Measurements from ENCODE around the gene TNFSF8. TPM values are rescaled to one million over a fixed set of nuclear protein-coding genes. Genes with fewer than 3 reads are reported as not detected.

Gene TNFSF8
- total and polyA plus RNA-seq, 4 experiments from 2014 or later: 43.2 to 108 (median 64.5) TPM

DNA sequence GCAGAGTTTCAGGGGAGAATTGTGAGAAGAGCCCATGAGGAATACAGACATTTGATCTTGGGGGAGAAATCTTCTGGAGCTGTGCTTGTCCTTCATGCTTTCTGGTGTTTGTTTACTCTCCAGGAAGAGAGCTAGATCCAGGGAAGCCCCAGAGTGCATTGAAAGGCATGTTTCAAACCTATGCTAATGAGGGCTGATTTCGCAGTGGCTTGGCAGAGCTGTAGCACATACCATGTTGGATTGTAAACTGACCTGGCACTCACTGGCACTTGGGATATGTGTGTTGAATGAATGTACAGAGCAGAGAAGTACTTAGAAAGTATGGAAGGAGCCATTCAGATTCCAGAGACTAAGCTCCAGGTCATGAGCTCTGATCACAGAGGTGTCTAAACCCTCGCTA, 30.9 kb downstream of the TNFSF8 start:
- peaks cover 100% of the 10 kb centered on the region for H3K4me1 ChIP-seq (ENCODE audit: insufficient read depth, low read length)
- DNase-seq: no peak
- peaks cover 16% of the 10 kb centered on the region for H3K36me3 ChIP-seq (ENCODE audit: insufficient read depth, low read length)
- H3K27me3 ChIP-seq (ENCODE audit: insufficient read depth, low read length): no peaks in the 10 kb centered on the region
- Mint-ChIP-seq H3K4me3 (no peak overlapping the region), H3K4me1 (peaks cover 0 to 57% (median 37%) of the 10 kb centered on the region in 4 donors), H3K9me3 (peaks cover 0 to 8% (median 1%) of the 10 kb centered on the region in 8 donors), H3K27me3 (no peaks in the 10 kb centered on the region), H3K27ac (no peak overlapping the region), H3K36me3 (peaks cover 0 to 41% of the 10 kb centered on the region in 2 donors)
- H3K9me3 ChIP-seq (ENCODE audit: control insufficient read depth in 1 of 2, low read length in 2 of 2): no peaks in the 10 kb centered on the region
- ChIA-PET POLR2A (ENCODE audit: partially characterized antibody) (interaction anchor here (0.6 to 4.7 kb wide), 37 partner anchors 8 to 514 kb away, joined by 3 to 95 read pairs (median 4); partner anchors contain the start of genes AKNA, ATP6V1G1, TMEM268 and TNFSF8), CTCF (ENCODE audit: partially characterized antibody) (interaction anchor here (0.7 to 4.7 kb wide), 22 partner anchors 7 to 494 kb away, joined by 3 to 46 read pairs (median 4); partner anchors contain the start of genes TEX48 and TNFSF8)
- peak overlapping the region; percentile 3 to 21 for H3K4me3 ChIP-seq (ENCODE audit: low read length in 2 of 2)
- no peak overlapping the region for H3K27ac ChIP-seq (ENCODE audit: low read depth, low read length)
- intact Hi-C loops (cut with micrococcal nuclease): loop anchor here (1.0 to 2.0 kb wide), 2 partner anchors 17 to 31 kb away; partner anchors contain the start of gene TNFSF8

DNA sequence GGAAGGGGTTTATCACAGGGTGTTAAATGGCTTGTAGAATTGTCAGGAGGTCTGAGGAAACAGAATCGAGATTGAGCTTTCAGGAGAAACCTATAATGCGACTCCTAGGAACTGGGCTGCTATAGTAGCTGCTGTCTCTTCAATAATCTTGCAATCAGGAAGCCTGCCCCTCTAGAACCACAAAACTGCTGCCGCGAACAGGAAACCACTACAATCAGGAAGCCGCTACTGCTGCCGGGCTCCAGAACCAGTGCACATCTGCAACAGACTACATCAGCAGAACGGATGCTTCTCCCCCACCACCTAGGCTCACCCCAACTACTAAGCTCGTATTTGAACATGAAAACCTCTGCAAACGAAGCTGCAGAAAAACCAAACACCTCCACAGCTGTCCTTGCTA, 31.6 kb downstream of the TNFSF8 start:
- intact Hi-C loops (cut with micrococcal nuclease): loop anchor here (1.0 to 2.0 kb wide), 2 partner anchors 16 to 32 kb away; partner anchors contain the start of gene TNFSF8
- H3K4me1 ChIP-seq (ENCODE audit: insufficient read depth, low read length): peaks cover 100% of the 10 kb centered on the region
- H3K36me3 ChIP-seq (ENCODE audit: insufficient read depth, low read length): peaks cover 9% of the 10 kb centered on the region
- ChIA-PET CTCF (ENCODE audit: partially characterized antibody) (interaction anchor here (0.7 to 4.7 kb wide), 23 partner anchors 8 to 493 kb away, joined by 3 to 46 read pairs (median 4); partner anchors contain the start of genes TEX48 and TNFSF8), POLR2A (ENCODE audit: partially characterized antibody) (interaction anchor here (0.6 to 4.7 kb wide), 45 partner anchors 8 to 513 kb away, joined by 3 to 95 read pairs (median 4); partner anchors contain the start of genes AKNA, ATP6V1G1, TMEM268 and TNFSF8)
- Mint-ChIP-seq H3K27ac (no peak overlapping the region), H3K4me3 (no peak overlapping the region), H3K27me3 (no peaks in the 10 kb centered on the region), H3K4me1 (peaks cover 0 to 57% (median 41%) of the 10 kb centered on the region in 4 donors), H3K9me3 (peaks cover 0 to 8% (median 1%) of the 10 kb centered on the region in 8 donors), H3K36me3 (peaks cover 4 to 34% of the 10 kb centered on the region in 2 donors)
- peak overlapping the region; percentile 15 for H3K27ac ChIP-seq (ENCODE audit: low read depth, low read length)
- peak overlapping the region in 1 of 2 donors; percentile 37 for H3K4me3 ChIP-seq (ENCODE audit: low read length in 2 of 2)
- H3K27me3 ChIP-seq (ENCODE audit: insufficient read depth, low read length): no peaks in the 10 kb centered on the region
- no peaks in the 10 kb centered on the region for H3K9me3 ChIP-seq (ENCODE audit: control insufficient read depth in 1 of 2, low read length in 2 of 2)
- DNase-seq: peak; percentile 87 to 92 (median 90)

DNA sequence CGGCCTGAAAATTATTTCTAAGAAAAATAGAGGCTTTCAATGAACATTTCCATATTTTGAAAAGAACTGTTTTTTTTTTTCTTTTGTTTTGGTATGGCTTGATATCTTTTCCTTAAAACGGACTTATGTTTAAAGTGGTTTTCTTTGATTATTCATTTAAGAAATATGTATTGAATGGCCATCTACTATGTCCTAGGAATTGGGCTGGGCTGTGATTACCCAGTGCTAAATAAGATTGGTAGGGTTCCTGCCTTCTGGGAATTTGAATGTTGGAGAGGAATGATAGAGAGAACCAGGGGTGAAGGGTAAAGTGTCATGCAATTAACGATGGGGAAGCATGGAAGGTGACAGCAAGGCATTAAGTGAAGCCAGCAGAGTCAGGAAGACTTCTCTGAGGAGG, 33.2 kb downstream of the TNFSF8 start:
- peaks cover 96% of the 10 kb centered on the region for H3K4me1 ChIP-seq (ENCODE audit: insufficient read depth, low read length)
- H3K9me3 Mint-ChIP-seq: peaks cover 0 to 8% (median 1%) of the 10 kb centered on the region in 8 donors
- peaks cover 0 to 52% (median 41%) of the 10 kb centered on the region in 4 donors for H3K4me1 Mint-ChIP-seq
- H3K4me3 Mint-ChIP-seq: no peak overlapping the region
- H3K27ac ChIP-seq (ENCODE audit: low read depth, low read length): no peak overlapping the region
- no peak for DNase-seq
- peaks cover 8 to 21% of the 10 kb centered on the region in 2 donors for H3K36me3 Mint-ChIP-seq
- ChIA-PET POLR2A (ENCODE audit: partially characterized antibody) (interaction anchor here (3.8 to 4.7 kb wide), 3 partner anchors 13 to 32 kb away, joined by 41 to 95 read pairs (median 42); partner anchors contain the start of gene TNFSF8), CTCF (ENCODE audit: partially characterized antibody) (interaction anchor here (1.0 to 4.5 kb wide), 5 partner anchors 10 to 216 kb away, joined by 4 to 37 read pairs (median 16); partner anchors contain the start of gene TEX48)
- H3K9me3 ChIP-seq (ENCODE audit: control insufficient read depth in 1 of 2, low read length in 2 of 2): no peaks in the 10 kb centered on the region
- H3K27me3 ChIP-seq (ENCODE audit: insufficient read depth, low read length): no peaks in the 10 kb centered on the region
- H3K36me3 ChIP-seq (ENCODE audit: insufficient read depth, low read length): no peaks in the 10 kb centered on the region
- peak overlapping the region in 3 of 7 donors; percentile 14 to 42 (median 26) for H3K27ac Mint-ChIP-seq
- H3K27me3 Mint-ChIP-seq: no peaks in the 10 kb centered on the region
- intact Hi-C loops (cut with micrococcal nuclease): no loop called here
- H3K4me3 ChIP-seq (ENCODE audit: low read length in 2 of 2): no peak overlapping the region

DNA sequence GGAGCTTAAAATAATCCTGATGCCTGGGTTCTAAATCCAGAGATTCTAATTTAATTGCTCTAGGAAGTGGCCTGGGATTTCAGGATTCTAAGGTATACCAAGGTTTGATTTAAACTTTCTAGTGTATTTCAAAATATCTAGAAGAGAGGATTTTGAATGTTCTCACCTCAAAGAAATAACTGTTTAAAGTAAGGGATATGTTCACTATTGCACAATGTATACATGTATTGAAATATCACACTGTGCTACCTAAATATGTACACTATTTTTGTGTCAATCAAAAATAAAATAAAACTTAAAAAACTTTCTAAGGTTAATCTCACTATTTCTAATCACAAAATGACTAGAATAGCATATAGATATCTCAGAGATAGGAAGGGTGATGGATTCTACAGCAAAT, 34.0 kb downstream of the TNFSF8 start:
- H3K4me1 Mint-ChIP-seq: peaks cover 3 to 47% (median 39%) of the 10 kb centered on the region in 4 donors
- POLR2A ChIA-PET (ENCODE audit: partially characterized antibody): no interaction called here

DNA sequence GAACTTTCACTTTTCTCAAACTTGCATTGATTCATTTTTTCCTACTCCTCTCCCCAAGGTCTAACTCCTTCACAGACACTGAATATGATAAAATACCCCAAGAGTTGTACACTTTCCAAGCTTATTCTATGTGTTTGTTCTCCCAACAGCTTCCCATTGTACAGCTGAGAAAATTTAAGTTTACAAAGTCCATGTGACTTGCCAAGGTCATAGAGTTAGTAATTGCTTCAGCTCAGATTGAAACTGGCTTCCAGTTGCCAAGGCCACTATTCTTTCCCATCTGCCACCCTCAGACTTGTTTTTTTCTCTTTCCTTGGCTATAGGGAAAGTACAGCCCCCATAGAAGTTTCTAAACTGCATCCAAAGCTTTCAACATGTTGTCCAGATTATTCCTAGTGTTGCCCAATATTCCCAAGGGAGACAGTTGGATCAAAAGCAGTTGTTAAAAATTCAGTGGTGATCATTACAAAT, 34.8 kb downstream of the TNFSF8 start:
- Mint-ChIP-seq H3K27ac (peak overlapping the region in 6 of 7 donors; percentile 24 to 83 (median 64)), H3K4me3 (peak overlapping the region in 4 of 8 donors; percentile 15 to 68 (median 26)), H3K4me1 (peaks cover 11 to 48% (median 39%) of the 10 kb centered on the region in 4 donors), H3K36me3 (peaks cover 6 to 18% of the 10 kb centered on the region in 2 donors), H3K27me3 (no peaks in the 10 kb centered on the region), H3K9me3 (peaks cover 0 to 8% (median 0%) of the 10 kb centered on the region in 8 donors)
- Histone ChIP-seq H3K4me3 (ENCODE audit: low read length in 2 of 2) (no peak overlapping the region), H3K9me3 (ENCODE audit: control insufficient read depth in 1 of 2, low read length in 2 of 2) (no peaks in the 10 kb centered on the region), H3K27me3 (ENCODE audit: insufficient read depth, low read length) (no peaks in the 10 kb centered on the region), H3K36me3 (ENCODE audit: insufficient read depth, low read length) (no peaks in the 10 kb centered on the region), H3K27ac (ENCODE audit: low read depth, low read length) (no peak overlapping the region), H3K4me1 (ENCODE audit: insufficient read depth, low read length) (peaks cover 80% of the 10 kb centered on the region)
- no peak for DNase-seq
- intact Hi-C loops (cut with micrococcal nuclease): no loop called here
- POLR2A ChIA-PET (ENCODE audit: partially characterized antibody): interaction anchor here (0.6 to 1.8 kb wide), 6 partner anchors 11 to 1190 kb away, joined by 3 to 5 read pairs (median 4); partner anchors contain the start of gene TNFSF8
- CTCF ChIA-PET (ENCODE audit: partially characterized antibody): interaction anchor here (2.3 kb wide), 1 partner anchor 11 kb away, joined by 11 read pairs; no protein-coding TSS in a partner anchor

More for the DNA sequence above, 34.0 kb downstream of the TNFSF8 start:
- CTCF ChIA-PET (ENCODE audit: partially characterized antibody): interaction anchor here (2.3 kb wide), 1 partner anchor 10 kb away, joined by 11 read pairs; no protein-coding TSS in a partner anchor
- Mint-ChIP-seq H3K27ac (peak overlapping the region in 1 of 7 donors; percentile 26), H3K4me3 (peak overlapping the region in 1 of 8 donors; percentile 9), H3K27me3 (no peaks in the 10 kb centered on the region), H3K9me3 (peaks cover 0 to 8% (median 1%) of the 10 kb centered on the region in 8 donors), H3K36me3 (peaks cover 11 to 13% of the 10 kb centered on the region in 2 donors)
- H3K27me3 ChIP-seq (ENCODE audit: insufficient read depth, low read length): no peaks in the 10 kb centered on the region
- H3K4me3 ChIP-seq (ENCODE audit: low read length in 2 of 2): no peak overlapping the region
- H3K27ac ChIP-seq (ENCODE audit: low read depth, low read length): no peak overlapping the region
- intact Hi-C loops (cut with micrococcal nuclease): no loop called here
- no peaks in the 10 kb centered on the region for H3K36me3 ChIP-seq (ENCODE audit: insufficient read depth, low read length)
- peaks cover 88% of the 10 kb centered on the region for H3K4me1 ChIP-seq (ENCODE audit: insufficient read depth, low read length)
- H3K9me3 ChIP-seq (ENCODE audit: control insufficient read depth in 1 of 2, low read length in 2 of 2): no peaks in the 10 kb centered on the region
- no peak for DNase-seq

DNA sequence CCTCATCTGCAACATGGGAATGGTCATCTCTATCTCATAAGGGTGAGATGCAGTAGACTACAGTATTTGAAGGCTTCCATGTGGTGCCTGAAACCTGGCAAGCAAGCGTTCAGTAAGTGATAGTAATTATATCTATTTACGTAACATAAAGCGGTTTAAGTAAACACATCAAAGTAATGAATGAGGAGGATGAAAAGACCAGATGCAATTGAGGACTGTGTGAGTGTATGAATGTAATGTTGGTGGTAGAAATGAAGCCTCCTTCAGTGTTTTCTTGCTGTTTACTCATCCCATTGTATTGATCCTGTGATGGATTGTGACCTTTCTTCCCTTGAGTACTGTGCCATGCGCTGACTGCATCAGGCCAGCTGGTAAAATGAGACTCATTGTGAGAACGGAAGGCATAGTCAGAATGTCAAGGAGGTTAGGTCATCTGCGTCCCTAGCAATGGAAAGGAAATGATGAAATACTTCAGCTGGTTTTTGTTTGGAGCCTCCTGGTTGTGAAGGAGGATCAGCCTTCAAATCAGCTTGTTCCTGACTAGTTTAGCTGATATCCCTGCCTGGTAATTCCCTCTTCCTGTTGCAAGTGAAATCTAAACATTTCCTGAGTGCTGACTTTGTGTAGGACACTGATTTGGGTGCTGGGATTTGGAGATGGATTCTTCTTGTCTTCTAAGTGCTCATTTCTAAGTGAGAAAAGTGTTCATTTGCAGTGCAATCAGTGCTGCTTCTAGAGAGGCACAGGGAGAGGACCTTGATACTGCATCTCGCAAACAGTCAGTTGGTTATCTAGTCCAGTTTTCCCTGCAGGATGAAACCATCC, 35.6 kb downstream of the TNFSF8 start:
- Histone ChIP-seq H3K4me3 (ENCODE audit: low read length in 2 of 2) (no peak overlapping the region), H3K27me3 (ENCODE audit: insufficient read depth, low read length) (no peaks in the 10 kb centered on the region), H3K4me1 (ENCODE audit: insufficient read depth, low read length) (peaks cover 79% of the 10 kb centered on the region), H3K9me3 (ENCODE audit: control insufficient read depth in 1 of 2, low read length in 2 of 2) (no peaks in the 10 kb centered on the region), H3K27ac (ENCODE audit: low read depth, low read length) (no peak overlapping the region), H3K36me3 (ENCODE audit: insufficient read depth, low read length) (no peaks in the 10 kb centered on the region)
- H3K36me3 Mint-ChIP-seq: peaks cover 4 to 18% of the 10 kb centered on the region in 2 donors
- peaks cover 0 to 8% (median 0%) of the 10 kb centered on the region in 8 donors for H3K9me3 Mint-ChIP-seq
- ChIA-PET CTCF (ENCODE audit: partially characterized antibody) (interaction anchor here (1.0 to 2.3 kb wide), 2 partner anchors 12 to 14 kb away, joined by 3 to 11 read pairs; no protein-coding TSS in a partner anchor), POLR2A (ENCODE audit: partially characterized antibody) (interaction anchor here (0.6 to 1.8 kb wide), 8 partner anchors 12 to 509 kb away, joined by 3 to 5 read pairs (median 3); partner anchors contain the start of gene TNFSF8)
- H3K27me3 Mint-ChIP-seq: no peaks in the 10 kb centered on the region
- peaks cover 18 to 55% (median 42%) of the 10 kb centered on the region in 4 donors for H3K4me1 Mint-ChIP-seq
- peak overlapping the region in 6 of 8 donors; percentile 15 to 81 (median 67) for H3K4me3 Mint-ChIP-seq
- peak overlapping the region in 6 of 7 donors; percentile 43 to 92 (median 81) for H3K27ac Mint-ChIP-seq
- DNase-seq: no peak
- intact Hi-C loops (cut with micrococcal nuclease): no loop called here

Data from CD4-positive, alpha-beta memory T cell (primary cell).